ENCODE measurements around the gene KDSR.

KDSR gene

DNA sequence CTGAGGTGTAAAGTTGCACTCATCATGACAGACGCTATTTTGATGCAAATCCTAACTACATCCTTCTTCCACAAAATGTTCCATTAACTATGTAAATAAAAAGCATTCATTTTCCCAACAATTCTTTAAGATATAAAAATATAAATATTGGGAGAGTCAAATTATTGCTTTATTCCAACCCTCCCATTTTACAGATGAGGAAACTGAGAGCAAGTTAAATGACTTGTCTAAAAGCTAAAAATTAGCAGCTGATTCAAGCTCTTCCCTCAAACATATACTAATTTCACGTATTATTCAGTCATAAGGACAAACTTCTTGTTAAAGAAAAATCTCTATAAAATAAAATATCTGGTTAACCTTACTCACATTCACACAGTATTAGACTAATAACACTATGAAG, 16.8 kb downstream of the KDSR start:
- TF ChIP-seq, protein P1, sequence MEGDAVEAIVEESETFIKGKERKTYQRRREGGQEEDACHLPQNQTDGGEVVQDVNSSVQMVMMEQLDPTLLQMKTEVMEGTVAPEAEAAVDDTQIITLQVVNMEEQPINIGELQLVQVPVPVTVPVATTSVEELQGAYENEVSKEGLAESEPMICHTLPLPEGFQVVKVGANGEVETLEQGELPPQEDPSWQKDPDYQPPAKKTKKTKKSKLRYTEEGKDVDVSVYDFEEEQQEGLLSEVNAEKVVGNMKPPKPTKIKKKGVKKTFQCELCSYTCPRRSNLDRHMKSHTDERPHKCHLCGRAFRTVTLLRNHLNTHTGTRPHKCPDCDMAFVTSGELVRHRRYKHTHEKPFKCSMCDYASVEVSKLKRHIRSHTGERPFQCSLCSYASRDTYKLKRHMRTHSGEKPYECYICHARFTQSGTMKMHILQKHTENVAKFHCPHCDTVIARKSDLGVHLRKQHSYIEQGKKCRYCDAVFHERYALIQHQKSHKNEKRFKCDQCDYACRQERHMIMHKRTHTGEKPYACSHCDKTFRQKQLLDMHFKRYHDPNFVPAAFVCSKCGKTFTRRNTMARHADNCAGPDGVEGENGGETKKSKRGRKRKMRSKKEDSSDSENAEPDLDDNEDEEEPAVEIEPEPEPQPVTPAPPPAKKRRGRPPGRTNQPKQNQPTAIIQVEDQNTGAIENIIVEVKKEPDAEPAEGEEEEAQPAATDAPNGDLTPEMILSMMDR (IDR thresholded peaks at IDR 0.05; ENCODE audit: low read depth, low read length, missing control alignments): no peak
- DNase-seq (ENCODE audit: extremely low read depth, low read depth): no peak
- H3K4me3 ChIP-seq (replicated peaks; ENCODE audit: low read depth, low read length): no peak overlapping the region

DNA sequence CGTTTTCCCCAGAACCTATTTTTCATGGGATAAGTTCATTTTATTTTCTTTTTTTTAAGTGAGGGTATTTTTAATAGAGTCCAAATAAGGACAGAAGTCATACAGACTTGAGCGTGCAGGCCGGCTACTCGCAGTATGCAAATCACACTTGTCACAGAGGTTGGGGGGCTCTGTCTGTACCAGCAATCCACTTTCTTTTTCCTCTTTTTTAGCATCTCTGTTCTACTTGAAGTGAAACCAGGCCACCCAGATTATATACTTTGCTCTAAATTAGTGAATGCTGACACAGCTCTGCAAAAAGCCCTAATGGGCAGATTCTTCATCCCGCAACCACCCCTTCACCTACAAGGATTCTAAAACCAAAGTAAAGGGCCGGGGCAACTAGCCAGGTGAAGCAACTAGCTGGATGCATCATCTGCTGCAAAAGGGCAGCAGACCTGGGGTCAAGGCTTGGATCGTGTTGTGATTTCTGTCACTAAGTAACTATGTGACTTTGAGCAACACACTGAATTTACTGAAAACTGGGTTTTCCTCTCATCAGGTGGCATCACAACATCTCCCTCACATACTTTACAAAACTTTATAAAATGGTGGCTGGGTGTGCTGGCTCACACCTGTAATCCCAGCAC, 18.4 kb downstream of the KDSR start:
- TF ChIP-seq, protein P1 (IDR thresholded peaks at IDR 0.05; ENCODE audit: low read depth, low read length, missing control alignments): no peak
- no peak overlapping the region for H3K4me3 ChIP-seq (replicated peaks; ENCODE audit: low read depth, low read length)
- no peak for DNase-seq (ENCODE audit: extremely low read depth, low read depth)

DNA sequence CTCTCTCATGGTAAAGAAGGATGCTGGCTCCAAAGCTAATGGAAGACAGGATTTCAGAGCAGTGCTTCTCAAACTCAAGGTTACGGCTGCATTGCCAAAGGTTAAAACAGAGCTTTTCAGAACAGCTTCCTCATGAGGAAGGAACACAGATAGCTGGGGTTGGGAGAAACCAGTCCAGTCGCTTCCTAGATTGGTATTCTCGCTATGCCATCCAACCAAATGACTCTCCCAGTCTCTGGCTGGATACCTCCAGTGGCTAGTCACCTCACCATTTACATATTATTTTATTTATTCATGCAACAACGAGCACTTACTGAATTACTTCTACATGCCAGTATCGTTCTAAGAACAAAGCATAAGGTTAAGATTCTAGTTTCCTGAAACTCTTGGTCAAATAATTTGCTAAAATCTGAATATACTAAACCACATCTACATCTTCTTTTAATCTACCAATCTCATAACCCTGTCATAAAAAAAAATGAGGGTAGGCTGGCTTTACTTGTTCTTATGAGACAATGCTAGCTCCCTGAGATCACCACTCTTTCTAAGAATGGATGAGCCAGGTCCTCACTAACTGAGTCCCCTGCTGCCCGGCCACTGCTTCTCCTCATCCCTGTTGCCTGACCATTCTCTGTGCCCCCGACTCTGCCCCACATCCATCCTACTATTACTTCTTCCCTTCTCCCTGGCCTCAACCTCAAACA, 20.4 kb downstream of the KDSR start:
- DNase-seq (ENCODE audit: extremely low read depth, low read depth): no peak
- TF ChIP-seq, protein P1 (IDR thresholded peaks at IDR 0.05; ENCODE audit: low read depth, low read length, missing control alignments): no peak

DNA sequence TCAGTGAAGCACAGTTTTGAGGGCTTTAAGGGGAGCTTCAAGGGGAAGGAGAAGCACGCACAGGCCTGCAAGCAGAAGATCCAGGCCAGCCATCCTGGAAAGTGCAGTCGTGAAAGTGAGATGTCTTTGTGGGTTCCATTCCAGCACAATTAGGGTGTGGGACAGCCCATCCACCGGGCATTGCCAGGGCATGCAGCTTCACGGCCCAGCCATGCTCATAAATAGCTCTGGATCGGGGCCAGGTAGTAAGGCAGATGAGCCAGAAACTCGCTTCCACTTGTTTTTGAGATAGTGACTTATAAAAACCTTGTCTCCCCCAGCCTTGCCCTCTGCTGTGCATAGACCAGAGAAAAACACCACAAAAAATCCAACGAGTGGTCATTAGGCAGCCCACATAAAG, 21.0 kb downstream of the KDSR start:
- DNase-seq (ENCODE audit: extremely low read depth, low read depth): no peak
- TF ChIP-seq, protein P1 (IDR thresholded peaks at IDR 0.05; ENCODE audit: low read depth, low read length, missing control alignments): no peak

More for the DNA sequence above, 20.4 kb downstream of the KDSR start:
- H3K4me3 ChIP-seq (replicated peaks; ENCODE audit: low read depth, low read length): no peak overlapping the region

DNA sequence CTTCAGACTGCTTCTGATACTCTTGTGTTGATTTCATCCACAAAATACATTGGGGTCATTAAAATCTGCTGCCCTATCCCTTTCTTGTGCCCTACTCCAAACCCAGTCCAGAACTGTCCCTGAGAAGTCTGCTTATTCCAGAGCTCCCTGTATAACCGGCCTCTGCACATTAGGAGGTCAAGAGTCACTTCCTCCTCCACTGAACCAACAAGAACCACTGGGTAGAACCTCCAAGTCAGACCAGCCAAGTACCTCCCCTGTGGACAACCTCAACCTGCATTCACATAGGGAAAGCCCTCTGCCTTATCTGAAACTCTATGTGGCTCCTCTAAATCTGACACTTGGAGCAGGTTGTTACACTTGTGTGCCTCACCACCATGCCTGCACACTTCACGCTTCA, 22.1 kb downstream of the KDSR start:
- TF ChIP-seq, protein P1 (IDR thresholded peaks at IDR 0.05; ENCODE audit: low read depth, low read length, missing control alignments): no peak
- no peak for DNase-seq (ENCODE audit: extremely low read depth, low read depth)
- H3K4me3 ChIP-seq (replicated peaks; ENCODE audit: low read depth, low read length): no peak overlapping the region

More for the DNA sequence above, 21.0 kb downstream of the KDSR start:
- H3K4me3 ChIP-seq (replicated peaks; ENCODE audit: low read depth, low read length): no peak overlapping the region

DNA sequence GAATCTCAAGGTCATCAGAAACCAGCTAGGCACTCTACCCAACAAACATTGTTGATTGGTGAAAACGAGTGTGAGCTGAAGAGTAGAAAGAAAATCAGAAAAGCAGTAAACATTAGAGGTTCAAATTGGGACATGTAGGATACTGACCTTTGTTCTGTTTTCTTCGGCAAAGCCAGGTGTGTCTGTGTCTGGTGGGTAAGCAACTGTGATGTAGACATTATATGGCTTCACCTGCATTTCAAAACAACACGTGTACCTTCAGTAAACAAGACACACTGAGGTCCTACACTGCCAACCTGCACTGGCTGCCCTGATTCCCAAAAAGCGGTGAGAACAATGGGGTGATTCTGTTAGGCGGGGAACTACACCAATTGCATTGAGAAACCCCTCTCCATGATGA, 22.7 kb downstream of the KDSR start:
- no peak for DNase-seq (ENCODE audit: extremely low read depth, low read depth)
- no peak overlapping the region for H3K4me3 ChIP-seq (replicated peaks; ENCODE audit: low read depth, low read length)
- TF ChIP-seq, protein P1 (IDR thresholded peaks at IDR 0.05; ENCODE audit: low read depth, low read length, missing control alignments): no peak
